Adrenal gland (tissue), 12 donors: ENCODE data around the gene CUX1. TPM values are rescaled to one million over a fixed set of nuclear protein-coding genes. Genes with fewer than 3 reads are reported as not detected.
"Not testable (repeated sequence)": the region's sequence is repeated elsewhere in the genome, so short reads cannot be mapped to it uniquely, and the experiment has no call there.

Source experiments
- DNase-seq, 7 donors: peaks; one replicate each; pipeline ENCODE4 v3.0.0-alpha.2; 2019 to 2020
- H3K27ac ChIP-seq, 5 donors: fragments of 200-600 bp; sonication (generic) in 4 of 5; 1 replicate in 3 of 5; 2 replicates in 2 of 5; pipeline versions ENCODE4 v1.5.1 to v1.8.0; 2016 to 2020; ENCODE audit warnings: mild to moderate bottlenecking in 1 of 5
- H3K27me3 ChIP-seq: fragments of 200-600 bp; 2 replicates; pipeline ENCODE4 v1.8.0; 2021
- H3K36me3 ChIP-seq, 2 donors: fragments of 200-600 bp; replicated peaks in 1 of 2; 1 replicate in 1 of 2; 2 replicates in 1 of 2; pipeline versions ENCODE4 v1.5.1 to v1.8.0; 2018 to 2022
- H3K4me1 ChIP-seq, 2 donors: fragments of 200-600 bp; replicated peaks in 1 of 2; 1 replicate in 1 of 2; 2 replicates in 1 of 2; pipeline versions ENCODE4 v1.5.1 to v1.8.0; 2018 to 2021
- H3K4me3 ChIP-seq, 4 donors: fragments of 200-600 bp; sonication (generic) in 3 of 4; one replicate each; pipeline ENCODE4 v1.5.1; 2016 to 2018
- H3K9me3 ChIP-seq, 3 donors: fragments of 200-600 bp; sonication (generic) in 1 of 3; replicated peaks in 1 of 3; 1 replicate in 2 of 3; 2 replicates in 1 of 3; pipeline versions ENCODE4 v1.5.1 to v1.8.0; 2016 to 2021
- CTCF ChIP-seq, 6 experiments: fragments of 450-650 bp in 4 of 6; fragments of 200-600 bp in 2 of 6; sonication (generic) in 1 of 6; IDR thresholded peaks; 1 replicate in 5 of 6; 2 replicates in 1 of 6; pipeline versions ENCODE4 v1.5.1 to v1.8.0; 2016 to 2021; ENCODE audit warnings: antibody characterized with exemption in 6 of 6, mild to moderate bottlenecking in 2 of 6, moderate library complexity in 1 of 6
- POLR2A ChIP-seq, 2 donors: fragments of 450-650 bp; IDR thresholded peaks; one replicate each; pipeline ENCODE4 v1.6.1; 2017; ENCODE audit warnings: antibody characterized with exemption in 2 of 2, mild to moderate bottlenecking in 2 of 2, moderate library complexity in 1 of 2
- WGBS, 4 donors: extraction: QIAGEN DNeasy Blood & Tissue Kit in 2 of 4; methylation state at CpG; one replicate each; pipeline versions ENCODE4 v1.1.5 to v1.1.7; 2013 to 2017; 5-methylcytosine and 5-hydroxymethylcytosine counted together
- intact Hi-C, 2 donors: fragments of 100-400 bp; cut with DNase I; formaldehyde crosslinking; loops; one replicate each; pipeline versions ENCODE4 v1.14.1 to v1.15.0; 2022 to 2023
- polyA plus RNA-seq, 3 donors: library from polyadenylated mRNA; stranded (reverse); fragments of 200-250 nt in 2 of 3; fragments of 350-450 nt in 1 of 3; fragmentation: Illumina TruSeq in 1 of 3; extraction: RNeasy Lipid Tissue Mini Kit (QIAGEN cat#74804) in 1 of 3; gene quantifications; one replicate each; pipeline ENCODE4 v1.2.3, GENCODE V29; 2013 to 2014
- total RNA-seq, 9 donors: library from RNA; depleted of rRNA in 4 of 9; stranded (reverse); fragments of >200 nt in 4 of 9; fragments of 120-200 nt in 1 of 9; fragmentation: NEBNext Ultra II Directional in 1 of 9; extraction: Animal tissue kit (Norgen Biotek cat#: 25700) in 1 of 9; gene quantifications; one replicate each; pipeline versions ENCODE4 v1.1.0 to v1.2.4, GENCODE V29; 2013 to 2023
- donor health status: healthy with polysubstance abuse.
- donor health status: Bipolar disorder and iron deficiency.
- donor health status: DM: yes; HTN: yes; CAD: no.
- donor health status: DM: no; HTN: no; CAD: no.
- donor health status: DM: no; HTN: no; CAD: no.
- donor health status: DM: yes; HTN: yes; CAD: no.

Gene CUX1
- total and polyA plus RNA-seq, 12 donors = 17.2 to 72.6 (median 58.3) TPM

- H3K4me3 ChIP-seq = no peak overlapping the region
- no peaks in the 10 kb centered on the region for H3K9me3 ChIP-seq
- WGBS, 4 donors = 86 to 96% (median 91%) methylated on average over 2 of the region's 2 CpGs
- peak in 1 of 7 donors; percentile 41 for DNase-seq
- intact Hi-C loops = loop anchor here (5.0 to 10.0 kb wide), 3 partner anchors 77 to 418 kb away; no protein-coding TSS in a partner anchor
- peaks cover 0 to 16% of the 10 kb centered on the region in 2 donors for H3K4me1 ChIP-seq
- no peak overlapping the region for H3K27ac ChIP-seq
- no peaks in the 10 kb centered on the region for H3K27me3 ChIP-seq
- TF ChIP-seq CTCF (IDR thresholded peaks at IDR 0.05) (no peak), POLR2A (IDR thresholded peaks at IDR 0.05) (no peak)
- no peaks in the 10 kb centered on the region for H3K36me3 ChIP-seq
These were observed 1.8 kb downstream of the CUX1 start for GRCh38 chr7:101819183-101819582.

DNA sequence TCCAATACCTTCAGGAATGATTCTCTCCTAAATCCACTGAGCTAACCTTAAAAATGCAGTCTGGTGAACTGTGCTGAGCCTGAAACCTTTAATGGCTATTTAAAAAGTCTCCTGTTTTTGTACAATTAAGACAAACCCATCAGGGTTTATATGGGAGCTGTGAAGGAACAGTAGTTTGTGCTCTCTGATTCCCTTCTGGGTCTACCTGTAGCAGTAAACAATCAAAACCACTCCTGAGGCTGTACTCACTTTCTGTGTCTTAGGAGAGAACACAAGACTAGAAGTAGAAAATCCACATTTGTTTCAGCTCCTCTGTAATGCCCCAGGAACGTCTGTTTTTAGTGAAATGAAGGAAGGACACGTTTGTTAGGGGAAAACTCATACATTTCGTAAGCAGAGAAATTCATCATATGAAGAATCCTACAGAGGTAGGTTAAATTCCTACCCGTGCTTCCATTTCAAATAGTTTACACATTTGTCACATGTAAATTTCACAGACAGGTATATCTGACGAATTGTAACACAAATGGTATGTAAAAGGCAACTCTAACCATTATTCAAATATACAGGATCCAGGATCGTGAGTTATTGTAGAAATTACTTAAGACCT, 2.6 kb downstream of the CUX1 start:
- intact Hi-C loops = loop anchor here (5.0 to 10.0 kb wide), 3 partner anchors 78 to 417 kb away; no protein-coding TSS in a partner anchor
- peaks cover 0 to 16% of the 10 kb centered on the region in 2 donors for H3K4me1 ChIP-seq
- no peak for DNase-seq
- WGBS, 4 donors = 80 to 90% (median 86%) methylated on average over 6 of the region's 6 CpGs
- H3K4me3 ChIP-seq = no peak overlapping the region
- no peaks in the 10 kb centered on the region for H3K36me3 ChIP-seq
- no peak for TF ChIP-seq POLR2A (IDR thresholded peaks at IDR 0.05)
- TF ChIP-seq CTCF (IDR thresholded peaks at IDR 0.05) = no peak
- H3K27me3 ChIP-seq = no peaks in the 10 kb centered on the region
- no peak overlapping the region for H3K27ac ChIP-seq
- H3K9me3 ChIP-seq = no peaks in the 10 kb centered on the region

GRCh38 chr7:101820703-101821102, 3.3 kb downstream of the CUX1 start:
- Histone ChIP-seq H3K27ac (no peak overlapping the region), H3K4me1 (peaks cover 0 to 16% of the 10 kb centered on the region in 2 donors), H3K36me3 (no peaks in the 10 kb centered on the region), H3K27me3 (no peaks in the 10 kb centered on the region), H3K9me3 (no peaks in the 10 kb centered on the region), H3K4me3 (no peak overlapping the region)
- intact Hi-C loops = no loop called here
- DNase-seq = no peak
- WGBS, 4 donors = 83 to 89% (median 87%) methylated on average over 8 of the region's 8 CpGs
- TF ChIP-seq POLR2A (IDR thresholded peaks at IDR 0.05) (no peak), CTCF (IDR thresholded peaks at IDR 0.05) (no peak)

- H3K36me3 ChIP-seq, H3K27ac ChIP-seq, H3K27me3 ChIP-seq, H3K4me3 ChIP-seq, intact Hi-C loops, H3K9me3 ChIP-seq: not testable (repeated sequence)
- peaks cover 0 to 14% of the 10 kb centered on the region in 2 donors for H3K4me1 ChIP-seq
- DNase-seq = peak in 1 of 7 donors; percentile 40
- 94 to 97% (median 95%) methylated on average over 6 of the region's 6 CpGs for WGBS, 4 donors
These were observed 5.2 kb downstream of the CUX1 start for GRCh38 chr7:101822632-101823031.

- peaks cover 0 to 9% of the 10 kb centered on the region in 2 donors for H3K4me1 ChIP-seq
These were observed 5.7 kb downstream of the CUX1 start for GRCh38 chr7:101823096-101823495.

More at GRCh38 chr7:101823096-101823495, 5.7 kb downstream of the CUX1 start:
- Histone ChIP-seq H3K36me3 (no peaks in the 10 kb centered on the region), H3K4me3 (no peak overlapping the region), H3K27ac (no peak overlapping the region), H3K9me3 (no peaks in the 10 kb centered on the region), H3K27me3 (no peaks in the 10 kb centered on the region)
- TF ChIP-seq POLR2A (IDR thresholded peaks at IDR 0.05) (no peak), CTCF (IDR thresholded peaks at IDR 0.05) (no peak)
- peak in 2 of 7 donors; percentile 15 to 63 for DNase-seq
- intact Hi-C loops = no loop called here
- WGBS, 4 donors = 82 to 90% (median 87%) methylated on average over 11 of the region's 11 CpGs
